ENCODE data around the gene GAS7.
"Not testable (repeated sequence)": the region's sequence is repeated elsewhere in the genome, so short reads cannot be mapped to it uniquely, and the experiment has no call there.

Gene GAS7

DNA sequence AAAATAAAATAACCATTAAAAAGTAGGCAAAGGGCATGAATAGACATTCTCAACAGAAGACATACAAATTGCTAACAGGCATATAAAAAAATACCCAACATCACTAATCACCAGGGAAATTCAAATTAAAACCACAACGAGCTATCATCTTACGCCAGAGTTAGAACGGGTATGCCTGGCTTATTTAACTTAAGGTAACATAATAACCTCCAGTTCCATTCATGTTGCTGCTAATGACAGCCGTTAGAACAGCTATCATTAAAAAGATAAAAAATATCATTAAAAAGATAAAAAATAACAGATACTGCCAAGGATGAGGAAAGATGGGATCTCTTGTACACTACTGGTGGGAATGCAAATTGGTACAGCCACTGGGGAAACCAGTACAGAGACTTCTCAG is 89.3 kb downstream of the GAS7 start:
- H3K27ac ChIP-seq (ENCODE audit: low read length) = no peak overlapping the region
- no peaks in the 10 kb centered on the region for H3K36me3 ChIP-seq (ENCODE audit: control insufficient read depth in 2 of 2, insufficient read depth in 2 of 2, low read length in 2 of 2)
- H3K9me3 ChIP-seq (ENCODE audit: control insufficient read depth in 2 of 2, low read length in 2 of 2) = no peaks in the 10 kb centered on the region
- H3K4me1 ChIP-seq (ENCODE audit: control insufficient read depth, insufficient read depth, low read length) = peaks cover 29% of the 10 kb centered on the region
- no peak overlapping the region for H3K9ac ChIP-seq (ENCODE audit: low read length in 2 of 2)
- H3K27me3 ChIP-seq (ENCODE audit: control insufficient read depth in 1 of 2, insufficient read depth in 2 of 2, low read length in 2 of 2) = no peaks in the 10 kb centered on the region
- H3K4me3 ChIP-seq (ENCODE audit: low read length in 2 of 2) = no peak overlapping the region

- H3K27me3 ChIP-seq (ENCODE audit: control insufficient read depth in 1 of 2, insufficient read depth in 2 of 2, low read length in 2 of 2) = no peaks in the 10 kb centered on the region
- no peak overlapping the region for H3K27ac ChIP-seq (ENCODE audit: low read length)
- no peak overlapping the region for H3K4me3 ChIP-seq (ENCODE audit: low read length in 2 of 2)
- H3K4me1 ChIP-seq (ENCODE audit: control insufficient read depth, insufficient read depth, low read length) = peaks cover 17% of the 10 kb centered on the region
- H3K9me3 ChIP-seq (ENCODE audit: control insufficient read depth in 2 of 2, low read length in 2 of 2) = no peaks in the 10 kb centered on the region
- H3K9ac ChIP-seq (ENCODE audit: low read length in 2 of 2) = no peak overlapping the region
- no peaks in the 10 kb centered on the region for H3K36me3 ChIP-seq (ENCODE audit: control insufficient read depth in 2 of 2, insufficient read depth in 2 of 2, low read length in 2 of 2)
Observed at GRCh38 chr17:10107316-10108165, 90.9 kb downstream of the GAS7 start.

DNA sequence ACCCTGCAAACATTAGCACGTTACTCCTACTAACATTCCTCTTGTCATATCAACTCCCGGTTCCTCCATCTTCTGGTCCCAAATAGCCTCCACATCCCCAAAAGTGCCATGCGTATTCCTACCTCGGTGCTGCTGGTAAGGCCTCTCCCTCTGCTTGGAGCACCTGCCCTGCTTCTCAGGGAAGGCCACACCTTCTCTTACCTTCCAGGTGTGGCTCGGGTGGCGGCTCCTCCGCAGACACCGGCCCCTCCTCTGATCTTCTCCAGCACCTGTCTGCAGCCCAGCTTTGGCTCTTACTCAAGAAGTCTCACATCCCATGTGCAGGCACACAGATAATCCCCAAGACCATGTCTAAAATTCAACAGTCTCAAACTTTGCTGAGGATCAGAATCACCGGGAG is 92.3 kb downstream of the GAS7 start:
- peaks cover 17% of the 10 kb centered on the region for H3K4me1 ChIP-seq (ENCODE audit: control insufficient read depth, insufficient read depth, low read length)
- H3K27ac ChIP-seq (ENCODE audit: low read length) = peak overlapping the region; percentile 66
- H3K9ac ChIP-seq (ENCODE audit: low read length in 2 of 2) = no peak overlapping the region
- H3K9me3 ChIP-seq (ENCODE audit: control insufficient read depth in 2 of 2, low read length in 2 of 2) = no peaks in the 10 kb centered on the region
- no peaks in the 10 kb centered on the region for H3K27me3 ChIP-seq (ENCODE audit: control insufficient read depth in 1 of 2, insufficient read depth in 2 of 2, low read length in 2 of 2)
- no peaks in the 10 kb centered on the region for H3K36me3 ChIP-seq (ENCODE audit: control insufficient read depth in 2 of 2, insufficient read depth in 2 of 2, low read length in 2 of 2)
- H3K4me3 ChIP-seq (ENCODE audit: low read length in 2 of 2) = no peak overlapping the region

DNA sequence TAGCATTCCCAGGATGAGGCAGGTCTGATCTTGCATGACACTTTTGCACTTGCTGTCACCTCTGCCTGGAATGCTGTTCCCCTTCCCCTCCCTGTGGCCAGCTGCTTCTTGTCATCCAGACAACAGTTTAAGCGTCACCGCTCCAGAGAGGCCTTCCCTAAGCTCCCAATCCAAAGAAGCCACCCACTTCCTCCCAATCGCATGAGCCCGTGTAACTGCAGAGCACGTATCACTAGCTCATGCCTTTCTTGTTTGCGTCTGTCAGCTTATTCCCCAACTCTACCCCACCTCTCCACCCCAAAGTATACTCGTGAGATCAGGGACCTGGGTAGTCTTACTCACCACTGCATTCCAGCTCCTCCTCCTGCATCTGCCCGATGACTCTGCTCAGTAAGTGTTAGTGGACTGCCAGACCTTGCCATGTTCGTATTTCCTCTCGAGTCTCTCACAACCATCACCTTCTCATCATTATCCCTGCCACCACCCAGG is 92.8 kb downstream of the GAS7 start:
- H3K9ac ChIP-seq (ENCODE audit: low read length in 2 of 2) = no peak overlapping the region
- no peaks in the 10 kb centered on the region for H3K36me3 ChIP-seq (ENCODE audit: control insufficient read depth in 2 of 2, insufficient read depth in 2 of 2, low read length in 2 of 2)
- H3K4me1 ChIP-seq (ENCODE audit: control insufficient read depth, insufficient read depth, low read length) = peaks cover 17% of the 10 kb centered on the region
- peak overlapping the region; percentile 66 for H3K27ac ChIP-seq (ENCODE audit: low read length)
- H3K27me3 ChIP-seq (ENCODE audit: control insufficient read depth in 1 of 2, insufficient read depth in 2 of 2, low read length in 2 of 2) = no peaks in the 10 kb centered on the region
- H3K4me3 ChIP-seq (ENCODE audit: low read length in 2 of 2) = no peak overlapping the region
- no peaks in the 10 kb centered on the region for H3K9me3 ChIP-seq (ENCODE audit: control insufficient read depth in 2 of 2, low read length in 2 of 2)

DNA sequence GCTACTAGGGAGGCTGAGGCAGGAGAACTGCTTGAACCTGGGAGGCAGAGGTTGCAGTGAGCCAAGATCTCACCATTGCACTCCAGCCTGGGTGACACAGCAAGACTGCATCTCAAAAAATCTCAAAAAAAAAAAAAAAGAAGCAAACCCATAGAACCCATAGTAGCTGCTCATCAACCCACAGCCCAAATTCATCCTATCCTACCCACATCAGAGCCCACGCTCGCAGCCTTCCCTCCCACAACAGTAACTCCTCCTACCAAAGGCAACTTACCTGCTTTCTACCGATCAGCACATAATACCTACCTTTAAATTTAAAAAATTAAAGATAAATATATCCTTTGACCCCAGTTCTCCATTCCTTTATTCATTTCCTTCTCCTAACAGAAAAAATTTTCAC is 94.7 kb downstream of the GAS7 start:
- H3K27ac ChIP-seq (ENCODE audit: low read length) = no peak overlapping the region
- no peaks in the 10 kb centered on the region for H3K27me3 ChIP-seq (ENCODE audit: control insufficient read depth in 1 of 2, insufficient read depth in 2 of 2, low read length in 2 of 2)
- H3K9ac ChIP-seq (ENCODE audit: low read length in 2 of 2) = no peak overlapping the region
- peaks cover 23% of the 10 kb centered on the region for H3K4me1 ChIP-seq (ENCODE audit: control insufficient read depth, insufficient read depth, low read length)
- H3K9me3 ChIP-seq (ENCODE audit: control insufficient read depth in 2 of 2, low read length in 2 of 2) = no peaks in the 10 kb centered on the region
- H3K36me3 ChIP-seq (ENCODE audit: control insufficient read depth in 2 of 2, insufficient read depth in 2 of 2, low read length in 2 of 2) = no peaks in the 10 kb centered on the region
- H3K4me3 ChIP-seq (ENCODE audit: low read length in 2 of 2) = no peak overlapping the region

DNA sequence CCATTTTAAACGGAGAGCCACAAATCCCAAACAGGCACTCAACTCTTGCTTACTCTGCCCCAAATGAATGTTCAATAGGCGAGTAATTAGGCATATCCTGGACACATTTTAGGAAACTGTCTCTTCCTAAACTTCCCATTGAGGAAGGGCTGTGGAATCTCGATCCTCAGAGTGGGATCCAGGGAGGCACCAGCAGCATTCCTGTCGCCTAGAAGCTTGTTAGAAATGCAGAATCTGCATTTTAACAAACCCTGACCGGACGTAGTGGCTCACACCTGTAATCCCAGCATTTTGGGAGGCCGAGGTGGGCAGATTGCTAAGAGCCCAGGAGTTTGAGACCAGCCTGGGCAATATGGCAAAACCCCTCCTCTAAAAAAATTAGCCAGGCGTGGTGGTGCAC is 95.6 kb downstream of the GAS7 start:
- no peaks in the 10 kb centered on the region for H3K27me3 ChIP-seq (ENCODE audit: control insufficient read depth in 1 of 2, insufficient read depth in 2 of 2, low read length in 2 of 2)
- no peak overlapping the region for H3K4me3 ChIP-seq (ENCODE audit: low read length in 2 of 2)

GRCh38 chr17:10099051-10099571 is 99.3 kb downstream of the GAS7 start:
- H3K9ac ChIP-seq (ENCODE audit: low read length in 2 of 2) = no peak overlapping the region
- peaks cover 23% of the 10 kb centered on the region for H3K4me1 ChIP-seq (ENCODE audit: control insufficient read depth, insufficient read depth, low read length)
- H3K9me3 ChIP-seq (ENCODE audit: control insufficient read depth in 2 of 2, low read length in 2 of 2) = no peaks in the 10 kb centered on the region
- no peaks in the 10 kb centered on the region for H3K36me3 ChIP-seq (ENCODE audit: control insufficient read depth in 2 of 2, insufficient read depth in 2 of 2, low read length in 2 of 2)
- peak overlapping the region; percentile 69 for H3K27ac ChIP-seq (ENCODE audit: low read length)
- no peaks in the 10 kb centered on the region for H3K27me3 ChIP-seq (ENCODE audit: control insufficient read depth in 1 of 2, insufficient read depth in 2 of 2, low read length in 2 of 2)
- no peak overlapping the region for H3K4me3 ChIP-seq (ENCODE audit: low read length in 2 of 2)

More for the DNA sequence above, 95.6 kb downstream of the GAS7 start:
- H3K4me1 ChIP-seq (ENCODE audit: control insufficient read depth, insufficient read depth, low read length) = peaks cover 26% of the 10 kb centered on the region
- H3K9me3 ChIP-seq (ENCODE audit: control insufficient read depth in 2 of 2, low read length in 2 of 2) = no peaks in the 10 kb centered on the region
- H3K36me3 ChIP-seq (ENCODE audit: control insufficient read depth in 2 of 2, insufficient read depth in 2 of 2, low read length in 2 of 2) = no peaks in the 10 kb centered on the region
- no peak overlapping the region for H3K9ac ChIP-seq (ENCODE audit: low read length in 2 of 2)
- H3K27ac ChIP-seq (ENCODE audit: low read length) = no peak overlapping the region

DNA sequence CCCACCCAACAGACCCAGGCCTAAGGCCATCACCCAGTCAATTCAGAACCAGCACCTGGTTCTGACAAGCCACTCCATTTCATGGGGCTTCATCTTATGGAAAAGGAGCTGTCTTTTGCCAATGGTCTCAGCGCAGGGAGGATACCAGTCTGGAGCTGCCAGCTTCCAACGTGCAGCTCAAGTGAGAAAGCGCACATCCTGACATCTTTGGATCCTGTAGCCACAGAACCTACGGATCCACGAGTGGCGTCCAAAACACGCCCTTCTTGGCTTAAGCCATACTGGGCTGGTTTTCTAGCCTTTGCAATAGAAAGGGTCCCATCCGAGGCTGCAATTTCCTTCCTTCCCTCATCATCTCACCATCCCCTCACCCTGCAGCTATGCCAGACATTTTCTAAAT is 101.8 kb downstream of the GAS7 start:
- H3K27ac ChIP-seq (ENCODE audit: low read length) = no peak overlapping the region
- no peaks in the 10 kb centered on the region for H3K27me3 ChIP-seq (ENCODE audit: control insufficient read depth in 1 of 2, insufficient read depth in 2 of 2, low read length in 2 of 2)
- peaks cover 0 to 2% of the 10 kb centered on the region in 2 donors for H3K36me3 ChIP-seq (ENCODE audit: control insufficient read depth in 2 of 2, insufficient read depth in 2 of 2, low read length in 2 of 2)
- no peak overlapping the region for H3K4me3 ChIP-seq (ENCODE audit: low read length in 2 of 2)
- no peak overlapping the region for H3K9ac ChIP-seq (ENCODE audit: low read length in 2 of 2)
- peaks cover 26% of the 10 kb centered on the region for H3K4me1 ChIP-seq (ENCODE audit: control insufficient read depth, insufficient read depth, low read length)
- peaks cover 4 to 7% of the 10 kb centered on the region in 2 donors for H3K9me3 ChIP-seq (ENCODE audit: control insufficient read depth in 2 of 2, low read length in 2 of 2)

GRCh38 chr17:10095295-10095694 is 103.1 kb downstream of the GAS7 start:
- H3K27ac ChIP-seq (ENCODE audit: low read length) = peak overlapping the region; percentile 24
- H3K9ac ChIP-seq (ENCODE audit: low read length in 2 of 2); H3K36me3 ChIP-seq (ENCODE audit: control insufficient read depth in 2 of 2, insufficient read depth in 2 of 2, low read length in 2 of 2); H3K4me3 ChIP-seq (ENCODE audit: low read length in 2 of 2); H3K27me3 ChIP-seq (ENCODE audit: control insufficient read depth in 1 of 2, insufficient read depth in 2 of 2, low read length in 2 of 2); H3K9me3 ChIP-seq (ENCODE audit: control insufficient read depth in 2 of 2, low read length in 2 of 2): not testable (repeated sequence)
- peaks cover 35% of the 10 kb centered on the region for H3K4me1 ChIP-seq (ENCODE audit: control insufficient read depth, insufficient read depth, low read length)

- H3K9me3 ChIP-seq (ENCODE audit: control insufficient read depth in 2 of 2, low read length in 2 of 2) = peaks cover 4 to 7% of the 10 kb centered on the region in 2 donors
- H3K27ac ChIP-seq (ENCODE audit: low read length) = peak overlapping the region; percentile 24
- no peak overlapping the region for H3K4me3 ChIP-seq (ENCODE audit: low read length in 2 of 2)
- peaks cover 36% of the 10 kb centered on the region for H3K4me1 ChIP-seq (ENCODE audit: control insufficient read depth, insufficient read depth, low read length)
- H3K36me3 ChIP-seq (ENCODE audit: control insufficient read depth in 2 of 2, insufficient read depth in 2 of 2, low read length in 2 of 2) = peaks cover 0 to 2% of the 10 kb centered on the region in 2 donors
- H3K9ac ChIP-seq (ENCODE audit: low read length in 2 of 2) = no peak overlapping the region
- no peaks in the 10 kb centered on the region for H3K27me3 ChIP-seq (ENCODE audit: control insufficient read depth in 1 of 2, insufficient read depth in 2 of 2, low read length in 2 of 2)
Observed at GRCh38 chr17:10094797-10095196, 103.6 kb downstream of the GAS7 start.

DNA sequence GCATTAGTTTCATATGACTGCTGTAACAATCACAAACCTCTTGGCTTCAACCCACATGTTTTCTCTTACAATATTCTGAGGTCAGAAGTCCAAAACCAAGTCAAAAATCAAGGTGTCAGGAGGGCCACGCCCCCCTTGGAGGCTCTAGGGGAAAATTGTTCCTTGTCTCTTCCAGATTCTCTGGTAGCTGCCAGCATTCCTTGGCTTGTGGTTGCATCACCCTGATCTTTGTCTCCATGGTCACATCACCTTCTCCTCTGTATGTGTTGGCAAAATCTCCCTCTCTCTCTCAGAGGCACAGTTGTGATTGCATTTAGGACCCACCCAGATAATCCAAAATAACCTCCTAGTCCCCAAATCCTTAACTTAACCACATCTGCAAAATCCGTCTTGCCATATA is 105.8 kb downstream of the GAS7 start:
- Histone ChIP-seq H3K27me3 (ENCODE audit: control insufficient read depth in 1 of 2, insufficient read depth in 2 of 2, low read length in 2 of 2) (no peaks in the 10 kb centered on the region), H3K36me3 (ENCODE audit: control insufficient read depth in 2 of 2, insufficient read depth in 2 of 2, low read length in 2 of 2) (peaks cover 0 to 2% of the 10 kb centered on the region in 2 donors), H3K4me3 (ENCODE audit: low read length in 2 of 2) (no peak overlapping the region), H3K9ac (ENCODE audit: low read length in 2 of 2) (no peak overlapping the region), H3K27ac (ENCODE audit: low read length) (no peak overlapping the region), H3K4me1 (ENCODE audit: control insufficient read depth, insufficient read depth, low read length) (peaks cover 43% of the 10 kb centered on the region), H3K9me3 (ENCODE audit: control insufficient read depth in 2 of 2, low read length in 2 of 2) (peaks cover 4 to 7% of the 10 kb centered on the region in 2 donors)

All from stomach smooth muscle (tissue), 2 donors.